Inferior parietal cortex (tissue), 1 donor: Measurements from ENCODE around the gene NDUFB3.

ENCODE experiments used
- DNase-seq: peaks from one replicate; pipeline ENCODE4 v3.0.0-alpha.2; 2016; ENCODE audit errors: extremely low spot score

NDUFB3 gene

GRCh38 chr2:201128933-201129505 is 57.2 kb downstream of the NDUFB3 start:
- peak; percentile 7 for DNase-seq

DNA sequence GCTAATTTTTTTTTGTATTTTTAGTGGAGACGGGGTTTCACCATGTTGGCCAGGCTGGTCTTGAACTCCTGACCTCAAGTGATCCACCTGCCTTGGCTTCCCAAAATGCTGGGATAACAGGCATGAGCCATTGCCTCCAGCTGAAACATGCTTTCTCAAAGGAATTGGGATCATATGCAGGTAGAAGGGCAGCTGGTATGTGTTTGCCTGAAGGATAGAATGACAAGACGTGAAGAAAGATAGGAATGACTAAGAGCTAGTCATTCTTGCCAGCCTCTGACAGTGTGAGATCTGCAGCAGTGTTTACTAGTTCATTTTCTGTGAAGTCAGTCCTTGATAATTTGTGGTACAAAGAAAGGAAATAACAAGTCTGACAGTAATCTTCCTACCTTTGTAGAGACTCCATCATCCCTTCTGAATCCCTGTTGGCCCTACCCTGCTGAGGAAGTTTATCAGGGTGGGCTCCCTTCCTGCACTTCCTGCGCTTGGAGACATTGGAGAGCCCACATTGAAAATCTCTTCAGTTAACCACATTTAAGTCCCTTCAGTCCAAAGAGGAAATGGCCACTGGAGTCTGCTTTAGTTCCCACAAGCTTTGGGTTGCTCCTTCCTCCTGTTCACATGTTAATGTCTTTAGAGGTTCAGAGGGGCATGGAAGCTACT is 58.9 kb downstream of the NDUFB3 start:
- no peak for DNase-seq

DNA sequence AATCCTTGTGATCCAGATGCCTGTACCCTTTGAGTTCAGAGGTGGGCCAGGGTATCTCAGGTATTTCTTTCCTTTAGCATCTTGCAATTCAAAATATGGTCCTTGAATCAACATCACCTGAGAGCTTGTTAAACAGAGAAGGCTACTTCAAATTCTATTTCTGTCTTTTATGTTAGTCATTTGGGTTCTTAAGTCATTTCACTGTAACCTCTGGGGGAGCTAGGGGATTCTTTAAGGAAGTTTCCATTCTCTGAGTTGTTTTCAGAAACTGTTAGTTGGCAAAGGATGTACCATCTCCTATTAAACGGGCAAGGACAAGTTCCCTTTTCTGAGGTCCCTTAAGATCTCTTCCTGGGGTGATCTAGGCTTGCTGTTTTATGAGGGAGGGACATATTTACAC is 60.7 kb downstream of the NDUFB3 start:
- no peak for DNase-seq
